HCT116 (cell line): ENCODE results near the gene TIGD3. TPM values are rescaled to one million over a fixed set of nuclear protein-coding genes. Genes with fewer than 3 reads are reported as not detected.

Source experiments
- ATAC-seq: fragments of 200-7000 bp; cut with Tn5 transposase; 2 replicates; pipeline ENCODE4 v1.9.1; 2020; ENCODE audit warnings: mild to moderate bottlenecking, moderate library complexity
- BruUV-seq: library from RNA; stranded (reverse); fragments of 400-500 nt; replicated peaks from 2 replicates; lab custom pipeline; 2021; lab: Mats Ljungman, UMichigan
- CTCF ChIA-PET: fragments of 300-600 bp; sonication (Branson Sonifier 250); formaldehyde crosslinking; loops from one replicate; lab custom pipeline; 2021; ENCODE audit warnings: antibody characterized with exemption; lab: Charles Lee
- POLR2A ChIA-PET: fragments of 300-600, 350-600 bp; sonication (Branson Sonifier 250); formaldehyde crosslinking; loops from one replicate; lab custom pipeline; 2021; ENCODE audit warnings: antibody characterized with exemption; lab: Charles Lee
- RAD21 ChIA-PET, 2 experiments: fragments of 300-600 bp; sonication (Branson Sonifier 250); formaldehyde crosslinking; loops; one replicate each; lab custom pipeline; 2023; ENCODE audit warnings: low total read pairs in 2 of 2; ENCODE audit not compliant: uncharacterized antibody in 2 of 2, unreplicated experiment in 2 of 2, low non-redundant PET in 1 of 2; lab: Charles Lee
- DNase-seq: peaks from one replicate; pipeline ENCODE4 v3.0.0-alpha.2; 2010; ENCODE audit warnings: low read depth, low spot score
- H2AFZ ChIP-seq: fragments of 200-600 bp; shearing (Covaris generic), sonication (generic); 2 replicates; pipeline ENCODE4 v1.6.1; 2017; ENCODE audit warnings: low read depth, mixed run types, mixed read lengths, antibody characterized with exemption, low read length; ENCODE audit not compliant: poor library complexity, severe bottlenecking
- H3K27ac ChIP-seq: 2 replicates; pipeline ENCODE4 v1.5.1; 2012; ENCODE audit warnings: low read depth, low read length
- H3K27me3 ChIP-seq: fragments of 200-600 bp; sonication (generic); 2 replicates; pipeline ENCODE4 v1.6.1; 2016; ENCODE audit warnings: mixed run types, low read length, mixed read lengths; ENCODE audit not compliant: insufficient read depth
- H3K36me3 ChIP-seq, 2 experiments: fragments of 200-500 bp in 1 of 2; fragments of 200-600 bp in 1 of 2; sonication (Bioruptor generic) in 1 of 2; sonication (generic) in 1 of 2; 2 replicates each; pipeline versions ENCODE4 v1.5.1 to v1.6.1; 2014 to 2016; ENCODE audit warnings: low read length in 2 of 2, inconsistent platforms in 1 of 2, mixed read lengths in 1 of 2, mixed run types in 1 of 2; ENCODE audit not compliant: insufficient read depth in 2 of 2, control insufficient read depth in 1 of 2
- H3K4me1 ChIP-seq, 2 experiments: fragments of 200-600 bp in 1 of 2; sonication (generic) in 1 of 2; 2 replicates each; pipeline versions ENCODE4 v1.5.1 to v1.6.1; 2012 to 2017; ENCODE audit warnings: low read length in 2 of 2, inconsistent platforms in 1 of 2, mild to moderate bottlenecking in 1 of 2, mixed read lengths in 1 of 2, mixed run types in 1 of 2, moderate library complexity in 1 of 2; ENCODE audit not compliant: insufficient read depth in 2 of 2, control insufficient read depth in 1 of 2
- H3K4me2 ChIP-seq: fragments of 200-600 bp; sonication (generic); 2 replicates; pipeline ENCODE4 v1.6.1; 2017; ENCODE audit warnings: mixed run types, low read length, mixed read lengths
- H3K4me3 ChIP-seq, 2 experiments: fragments of 200-600 bp in 1 of 2; sonication (generic) in 1 of 2; replicated peaks in 1 of 2; 2 replicates each; pipeline ENCODE4 v1.5.1; 2011 to 2016; ENCODE audit warnings: low read length in 2 of 2, control low read depth in 1 of 2, low read depth in 1 of 2, mild to moderate bottlenecking in 1 of 2, mixed read lengths in 1 of 2, mixed run types in 1 of 2
- H3K79me2 ChIP-seq: fragments of 200-600 bp; sonication (generic); 2 replicates; pipeline ENCODE4 v1.6.1; 2017; ENCODE audit warnings: mild to moderate bottlenecking, mixed run types, low read length, moderate library complexity, mixed read lengths; ENCODE audit not compliant: insufficient read depth
- H3K9ac ChIP-seq: fragments of 200-600 bp; sonication (generic); 2 replicates; pipeline ENCODE4 v1.6.1; 2016; ENCODE audit warnings: low read length, mixed read lengths
- H3K9me2 ChIP-seq: fragments of 200-600 bp; sonication (generic), shearing (Covaris generic); 2 replicates; pipeline ENCODE4 v1.6.1; 2017; ENCODE audit warnings: mixed run types, mild to moderate bottlenecking, moderate library complexity; ENCODE audit not compliant: insufficient read depth
- H3K9me3 ChIP-seq, 2 experiments: fragments of 200-500 bp in 1 of 2; fragments of 200-600 bp in 1 of 2; sonication (Bioruptor generic) in 1 of 2; sonication (generic) in 1 of 2; 2 replicates each; pipeline ENCODE4 v1.6.1; 2014 to 2017; ENCODE audit warnings: low read length in 2 of 2, mixed read lengths in 2 of 2, inconsistent platforms in 1 of 2, low read depth in 1 of 2, mild to moderate bottlenecking in 1 of 2, mixed run types in 1 of 2, moderate library complexity in 1 of 2; ENCODE audit not compliant: control insufficient read depth in 1 of 2, insufficient read depth in 1 of 2
- H4K20me1 ChIP-seq: fragments of 200-600 bp; sonication (generic), shearing (Covaris generic); 2 replicates; pipeline ENCODE4 v1.6.1; 2017; ENCODE audit warnings: mixed run types, mild to moderate bottlenecking, moderate library complexity; ENCODE audit not compliant: insufficient read depth
- CBX3 ChIP-seq: IDR thresholded peaks from 2 replicates; pipeline ENCODE4 v1.6.1; 2012; ENCODE audit warnings: low read depth
- CEBPB ChIP-seq: IDR thresholded peaks from 2 replicates; pipeline ENCODE4 v1.6.1; 2012; ENCODE audit warnings: low read depth
- EGR1 ChIP-seq: IDR thresholded peaks from 2 replicates; pipeline ENCODE4 v1.6.1; 2012; ENCODE audit warnings: low read depth
- ELF1 ChIP-seq: IDR thresholded peaks from 2 replicates; pipeline ENCODE4 v1.6.1; 2012; ENCODE audit warnings: low read depth, borderline replicate concordance
- EZH2 ChIP-seq: fragments of 200-600 bp; sonication (generic); IDR thresholded peaks from 2 replicates; pipeline ENCODE4 v1.6.1; 2017; ENCODE audit warnings: antibody characterized with exemption, mixed run types
- EZH2phosphoT487 ChIP-seq: fragments of 200-600 bp; IDR thresholded peaks from 2 replicates; pipeline ENCODE4 v1.6.1; 2018; ENCODE audit warnings: antibody characterized with exemption, borderline replicate concordance
- JUND ChIP-seq: IDR thresholded peaks from 2 replicates; pipeline ENCODE4 v1.6.1; 2012
- POLR2AphosphoS5 ChIP-seq: IDR thresholded peaks from 2 replicates; pipeline ENCODE4 v1.6.1; 2011; ENCODE audit warnings: mild to moderate bottlenecking, low read depth, low read length, moderate library complexity
- RAD21 ChIP-seq: IDR thresholded peaks from 2 replicates; pipeline ENCODE4 v1.6.1; 2012; ENCODE audit warnings: low read depth, mild to moderate bottlenecking
- SIN3A ChIP-seq: IDR thresholded peaks from 2 replicates; pipeline ENCODE4 v1.6.1; 2012; ENCODE audit warnings: low read depth
- SP1 ChIP-seq: IDR thresholded peaks from 2 replicates; pipeline ENCODE4 v1.6.1; 2012; ENCODE audit warnings: low read depth
- SRF ChIP-seq: IDR thresholded peaks from 2 replicates; pipeline ENCODE4 v1.6.1; 2012; ENCODE audit warnings: low read depth
- TCF7L2 ChIP-seq: IDR thresholded peaks from 2 replicates; pipeline ENCODE4 v1.7.0; 2011; ENCODE audit warnings: borderline replicate concordance, inconsistent platforms; ENCODE audit not compliant: insufficient read depth, insufficient read length; ENCODE audit errors: extremely low read depth
- YY1 ChIP-seq: IDR thresholded peaks from 2 replicates; pipeline ENCODE4 v1.6.1; 2011; ENCODE audit warnings: low read length, low read depth, moderate library complexity, mild to moderate bottlenecking; ENCODE audit not compliant: insufficient replicate concordance; ENCODE audit errors: extremely low read depth
- ZFX ChIP-seq: fragments of 450-650 bp; IDR thresholded peaks from 2 replicates; pipeline ENCODE4 v1.6.1; 2017
- ZNF274 ChIP-seq: fragments of 200-500 bp; sonication (Bioruptor generic); IDR thresholded peaks from 2 replicates; pipeline ENCODE4 v1.6.1; 2014; ENCODE audit warnings: mild to moderate bottlenecking, low read depth, low read length, inconsistent platforms
- intact Hi-C: fragments of 100-400 bp; cut with micrococcal nuclease; formaldehyde crosslinking; loops from 2 replicates; pipeline ENCODE4 v1.10.0; 2022
- total RNA-seq: library from RNA; stranded (reverse); gene quantifications from one replicate; pipeline ENCODE4 v1.2.1, GENCODE V29; 2021; ENCODE audit not compliant: unreplicated experiment
- TF ChIP-seq, protein P1 (sequence below): IDR thresholded peaks from 2 replicates; pipeline ENCODE4 v1.6.1; 2012
- TF ChIP-seq, protein P2 (sequence below), 3 experiments: fragments of 200-600 bp in 1 of 3; sonication (generic) in 1 of 3; IDR thresholded peaks in 2 of 3; conservative IDR thresholded peaks in 1 of 3; 2 replicates each; pipeline ENCODE4 v1.5.1; 2012 to 2017; ENCODE audit warnings: low read depth in 2 of 3, low read length in 2 of 3, antibody characterized with exemption in 1 of 3, borderline replicate concordance in 1 of 3, control low read depth in 1 of 3, mild to moderate bottlenecking in 1 of 3, mixed read lengths in 1 of 3, mixed run types in 1 of 3, moderate library complexity in 1 of 3; ENCODE audit not compliant: insufficient read depth in 1 of 3
- TF ChIP-seq, protein P3 (sequence below): IDR thresholded peaks from 2 replicates; pipeline ENCODE4 v1.6.1; 2012

TIGD3 gene
- total RNA-seq, 1 experiment from 2014 or later, result 2.4 TPM

DNA sequence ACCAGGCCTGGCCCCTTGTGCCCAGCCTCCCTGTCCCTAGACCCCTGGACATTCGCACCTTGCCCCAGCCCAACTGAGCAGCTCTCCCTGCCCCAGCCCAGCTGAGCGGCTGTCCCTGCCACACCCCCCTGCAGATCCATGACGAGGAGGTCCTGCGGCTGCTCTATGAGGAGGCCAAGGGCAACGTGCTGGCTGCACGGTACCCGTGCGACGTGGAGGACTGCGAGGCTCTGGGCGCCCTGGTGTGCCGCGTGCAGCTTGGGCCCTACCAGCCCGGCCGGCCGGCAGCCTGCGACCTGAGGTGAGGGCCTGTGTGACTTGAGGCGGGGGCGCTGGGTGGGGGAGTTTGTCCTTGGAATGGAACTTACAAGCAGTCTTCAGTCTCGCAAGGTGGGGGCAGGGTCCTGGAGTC is 39.6 kb downstream of the TIGD3 start (continued):
- TF ChIP-seq EZH2phosphoT487 (no peak), EGR1 (no peak), SIN3A (no peak), JUND (no peak)

DNA sequence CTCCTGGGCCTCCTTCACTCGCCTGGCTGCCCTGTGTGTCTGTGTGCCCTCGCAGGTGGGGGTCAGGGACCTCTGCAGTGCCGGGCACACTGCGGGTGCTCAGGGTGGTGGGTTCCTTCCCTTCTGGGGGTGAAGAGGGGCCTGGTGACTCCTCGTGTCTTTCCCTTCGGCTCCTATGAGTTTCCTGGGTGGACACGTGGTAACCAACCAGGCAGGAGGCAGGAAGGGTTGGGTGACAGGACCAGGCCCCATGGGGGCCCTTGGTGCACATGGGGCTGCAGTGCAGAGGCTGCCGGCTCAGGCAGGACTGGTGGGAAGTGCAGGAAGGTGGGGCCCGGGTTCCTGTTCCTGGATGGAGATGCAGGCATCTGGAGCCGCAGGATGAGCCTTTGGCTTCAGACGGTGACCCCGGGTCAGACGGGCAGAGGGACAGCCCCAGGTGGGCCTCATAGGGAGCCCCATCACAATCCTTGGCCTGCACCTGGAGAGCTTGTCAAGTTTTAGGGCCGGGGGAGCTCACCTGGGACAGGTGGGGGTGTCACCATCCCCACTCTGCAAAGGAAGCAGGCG is 41.5 kb downstream of the TIGD3 start:
- CTCF ChIA-PET, result no interaction called here
- Histone ChIP-seq H3K9me2 (no peaks in the 10 kb centered on the region), H3K9ac (no peak overlapping the region)
- POLR2A ChIA-PET, result interaction anchor here (1.9 kb wide), 1 partner anchor 27 kb away, joined by 4 read pairs; the partner anchor contains the start of gene NEAT1
- ATAC-seq, result no peak
- no peak for TF ChIP-seq CBX3
- TF ChIP-seq TCF7L2, result no peak
- no peak for TF ChIP-seq ZFX
- TF ChIP-seq ELF1, result no peak
- TF ChIP-seq JUND, result no peak
- no peak for TF ChIP-seq ZNF274
- no peak for TF ChIP-seq CEBPB
- no peak for TF ChIP-seq SP1
- no peak for TF ChIP-seq POLR2AphosphoS5
- TF ChIP-seq RAD21, result no peak
- no peak for TF ChIP-seq SRF
- TF ChIP-seq, protein P1, sequence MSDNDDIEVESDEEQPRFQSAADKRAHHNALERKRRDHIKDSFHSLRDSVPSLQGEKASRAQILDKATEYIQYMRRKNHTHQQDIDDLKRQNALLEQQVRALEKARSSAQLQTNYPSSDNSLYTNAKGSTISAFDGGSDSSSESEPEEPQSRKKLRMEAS, result no peak
- TF ChIP-seq, protein P2, sequence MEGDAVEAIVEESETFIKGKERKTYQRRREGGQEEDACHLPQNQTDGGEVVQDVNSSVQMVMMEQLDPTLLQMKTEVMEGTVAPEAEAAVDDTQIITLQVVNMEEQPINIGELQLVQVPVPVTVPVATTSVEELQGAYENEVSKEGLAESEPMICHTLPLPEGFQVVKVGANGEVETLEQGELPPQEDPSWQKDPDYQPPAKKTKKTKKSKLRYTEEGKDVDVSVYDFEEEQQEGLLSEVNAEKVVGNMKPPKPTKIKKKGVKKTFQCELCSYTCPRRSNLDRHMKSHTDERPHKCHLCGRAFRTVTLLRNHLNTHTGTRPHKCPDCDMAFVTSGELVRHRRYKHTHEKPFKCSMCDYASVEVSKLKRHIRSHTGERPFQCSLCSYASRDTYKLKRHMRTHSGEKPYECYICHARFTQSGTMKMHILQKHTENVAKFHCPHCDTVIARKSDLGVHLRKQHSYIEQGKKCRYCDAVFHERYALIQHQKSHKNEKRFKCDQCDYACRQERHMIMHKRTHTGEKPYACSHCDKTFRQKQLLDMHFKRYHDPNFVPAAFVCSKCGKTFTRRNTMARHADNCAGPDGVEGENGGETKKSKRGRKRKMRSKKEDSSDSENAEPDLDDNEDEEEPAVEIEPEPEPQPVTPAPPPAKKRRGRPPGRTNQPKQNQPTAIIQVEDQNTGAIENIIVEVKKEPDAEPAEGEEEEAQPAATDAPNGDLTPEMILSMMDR (IDR thresholded peaks at IDR 0.05 in 2 of 3, conservative IDR thresholded peaks at IDR 0.05 in 1 of 3; ENCODE audit: borderline replicate concordance in 1 of 3, insufficient read depth in 1 of 3, low read depth in 2 of 3, low read length in 2 of 3), result no peak
- no peak for TF ChIP-seq EZH2
- TF ChIP-seq, protein P3, sequence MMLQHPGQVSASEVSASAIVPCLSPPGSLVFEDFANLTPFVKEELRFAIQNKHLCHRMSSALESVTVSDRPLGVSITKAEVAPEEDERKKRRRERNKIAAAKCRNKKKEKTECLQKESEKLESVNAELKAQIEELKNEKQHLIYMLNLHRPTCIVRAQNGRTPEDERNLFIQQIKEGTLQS, result no peak
- TF ChIP-seq YY1, result no peak
- no peak for TF ChIP-seq SIN3A
- TF ChIP-seq EZH2phosphoT487, result no peak
- TF ChIP-seq, all 23 proteins: peak for 0
- Histone ChIP-seq H3K27ac (no peak overlapping the region), H3K27me3 (no peaks in the 10 kb centered on the region), H3K4me2 (no peak overlapping the region), H3K4me3 (no peak overlapping the region), H4K20me1 (no peaks in the 10 kb centered on the region), H2AFZ (no peak overlapping the region), H3K9me3 (no peaks in the 10 kb centered on the region), H3K36me3 (peaks cover 2 to 17% of the 10 kb centered on the region in 2 experiments; a peak in 3 of 4 replicates), H3K4me1 (peaks cover 0 to 1% of the 10 kb centered on the region in 2 experiments; a peak in 1 of 4 replicates), H3K79me2 (peaks cover 6% of the 10 kb centered on the region; the same call in 1 of the 2 replicates)
- no peak for DNase-seq
- BruUV-seq, result no TSS peak
- RAD21 ChIA-PET, result no interaction called here
- intact Hi-C loops, result no loop called here
